H1 (cell line): ENCODE data around the gene ESRP2. TPM values are rescaled to one million over a fixed set of nuclear protein-coding genes. Genes with fewer than 3 reads are reported as not detected.

Source experiments
- EZH2 ChIP-seq: fragments of 200-600 bp; sonication (generic); IDR thresholded peaks from 2 replicates; pipeline ENCODE4 v1.7.1; 2012; ENCODE audit warnings: low read depth, mild to moderate bottlenecking, moderate library complexity, low read length, inconsistent platforms; ENCODE audit not compliant: severe bottlenecking
- JUND ChIP-seq: IDR thresholded peaks from 2 replicates; pipeline ENCODE4 v1.6.1; 2011; ENCODE audit warnings: mild to moderate bottlenecking, improper control_type of control experiment, low read length
- POU5F1 ChIP-seq: IDR thresholded peaks from 2 replicates; pipeline ENCODE4 v1.6.1; 2011; ENCODE audit warnings: low read depth, mild to moderate bottlenecking, low read length, moderate library complexity
- RAD21 ChIP-seq, 2 experiments: IDR thresholded peaks in 1 of 2; conservative IDR thresholded peaks in 1 of 2; 2 replicates each; pipeline ENCODE4 v1.6.1; 2011; ENCODE audit warnings: low read depth in 2 of 2, low read length in 2 of 2, improper control_type of control experiment in 1 of 2, inconsistent platforms in 1 of 2, mild to moderate bottlenecking in 1 of 2, moderate library complexity in 1 of 2
- SIN3A ChIP-seq, 2 experiments: IDR thresholded peaks in 1 of 2; conservative IDR thresholded peaks in 1 of 2; 2 replicates each; pipeline ENCODE4 v1.6.1; 2011 to 2012; ENCODE audit warnings: low read length in 2 of 2, improper control_type of control experiment in 1 of 2, low read depth in 1 of 2, mild to moderate bottlenecking in 1 of 2
- SP1 ChIP-seq: IDR thresholded peaks from 2 replicates; pipeline ENCODE4 v1.6.1; 2011; ENCODE audit warnings: low read depth, low read length
- polyA plus RNA-seq, 7 experiments: library from polyadenylated mRNA; depleted of rRNA in 3 of 7; stranded (reverse) in 5 of 7; unstranded in 2 of 7; fragments of >200 nt in 5 of 7; fragments of 200-250 nt in 2 of 7; gene quantifications; 1 replicate in 5 of 7; 2 replicates in 1 of 7; 4 replicates in 1 of 7; pipeline versions ENCODE4 v1.2.1 to v1.2.3, GENCODE V29; 2011 to 2013; ENCODE audit warnings: missing spikeins in 2 of 7, mixed read lengths in 2 of 7
- total RNA-seq: library from RNA; stranded (reverse); fragmentation: NEBNext Ultra II Directional; extraction: Animal tissue kit (Norgen Biotek cat#: 25700); gene quantifications from 2 replicates; pipeline ENCODE4 v1.2.1, GENCODE V29; 2021

Gene ESRP2
- total and polyA plus RNA-seq, 2 of the 8 experiments (the other 6 are each of a cell fraction or from before 2014, with no cell fraction given), result 35.1 to 45.8 TPM

DNA sequence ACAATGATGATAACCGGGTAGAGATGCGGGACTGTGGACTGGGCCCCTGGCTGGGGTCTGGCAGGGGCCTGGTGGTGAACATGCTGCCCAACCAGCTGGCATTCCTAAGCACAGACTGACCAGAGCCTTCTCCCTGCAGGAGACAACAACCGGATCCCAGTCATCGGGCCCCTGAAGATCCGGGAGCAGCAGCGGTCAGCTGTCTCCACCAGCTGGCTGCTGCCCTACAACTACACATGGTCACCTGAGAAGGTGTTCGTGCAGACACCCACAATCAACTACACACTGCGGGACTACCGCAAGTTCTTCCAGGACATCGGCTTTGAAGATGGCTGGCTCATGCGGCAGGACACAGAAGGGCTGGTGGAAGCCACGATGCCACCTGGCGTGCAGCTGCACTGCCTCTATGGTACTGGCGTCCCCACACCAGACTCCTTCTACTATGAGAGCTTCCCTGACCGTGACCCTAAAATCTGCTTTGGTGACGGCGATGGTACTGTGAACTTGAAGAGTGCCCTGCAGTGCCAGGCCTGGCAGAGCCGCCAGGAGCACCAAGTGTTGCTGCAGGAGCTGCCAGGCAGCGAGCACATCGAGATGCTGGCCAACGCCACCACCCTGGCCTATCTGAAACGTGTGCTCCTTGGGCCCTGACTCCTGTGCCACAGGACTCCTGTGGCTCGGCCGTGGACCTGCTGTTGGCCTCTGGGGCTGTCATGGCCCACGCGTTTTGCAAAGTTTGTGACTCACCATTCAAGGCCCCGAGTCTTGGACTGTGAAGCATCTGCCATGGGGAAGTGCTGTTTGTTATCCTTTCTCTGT lies 23.3 kb upstream of the ESRP2 start (continued):
- no peak for TF ChIP-seq RAD21 (IDR thresholded peaks at IDR 0.05 in 1 of 2, conservative IDR thresholded peaks at IDR 0.05 in 1 of 2; ENCODE audit: low read depth in 2 of 2, low read length in 2 of 2)
- no peak for TF ChIP-seq SP1
- TF ChIP-seq EZH2, result no peak
- TF ChIP-seq JUND, result no peak
- TF ChIP-seq POU5F1, result no peak
- no peak for TF ChIP-seq SIN3A (conservative IDR thresholded peaks at IDR 0.05 in 1 of 2, IDR thresholded peaks at IDR 0.05 in 1 of 2; ENCODE audit: low read depth in 1 of 2, low read length in 2 of 2)
- TF ChIP-seq, all 59 proteins: peak for 0
